ENCODE results near the gene P3H1.

The P3H1 gene

GRCh38 chr1:42767510-42768000 is 727 bp upstream of the P3H1 start:
- no peaks in the 10 kb centered on the region for H3K27me3 ChIP-seq (replicated peaks)
- H3K27ac ChIP-seq, result peak overlapping the region; percentile 58
- DNase-seq, result no peak
- in situ Hi-C loops (cut with HindIII; ENCODE audit: low pct_ligation_motif_present, low sequenced_read_pairs), result no loop called here
- peaks cover 2% of the 10 kb centered on the region for H3K36me3 ChIP-seq (replicated peaks)
- peak overlapping the region; percentile 95 for H3K4me3 ChIP-seq (ENCODE audit: low read depth, low read length)
- TF ChIP-seq CTCF (IDR thresholded peaks at IDR 0.05; ENCODE audit: low read depth, low read length, missing control alignments), result no peak

GRCh38 chr1:42765832-42766740 is 742 bp downstream of the P3H1 start:
- H3K4me3 ChIP-seq (ENCODE audit: low read depth, low read length), result peak overlapping the region; percentile 95
- H3K36me3 ChIP-seq (replicated peaks), result peaks cover 8% of the 10 kb centered on the region
- peak overlapping the region; percentile 44 for H3K27ac ChIP-seq
- H3K27me3 ChIP-seq (replicated peaks), result no peaks in the 10 kb centered on the region
- in situ Hi-C loops (cut with HindIII; ENCODE audit: low pct_ligation_motif_present, low sequenced_read_pairs), result no loop called here
- peak; percentile 71 for TF ChIP-seq CTCF (IDR thresholded peaks at IDR 0.05; ENCODE audit: low read depth, low read length, missing control alignments)
- peak; percentile 76 for DNase-seq

GRCh38 chr1:42765269-42765668 is 1.6 kb downstream of the P3H1 start:
- TF ChIP-seq CTCF (IDR thresholded peaks at IDR 0.05; ENCODE audit: low read depth, low read length, missing control alignments), result no peak
- H3K4me3 ChIP-seq (ENCODE audit: low read depth, low read length), result peak overlapping the region; percentile 95
- in situ Hi-C loops (cut with HindIII; ENCODE audit: low pct_ligation_motif_present, low sequenced_read_pairs), result no loop called here

GRCh38 chr1:42762269-42762668 is 4.6 kb downstream of the P3H1 start:
- in situ Hi-C loops (cut with HindIII; ENCODE audit: low pct_ligation_motif_present, low sequenced_read_pairs), result no loop called here
- H3K27ac ChIP-seq, result no peak overlapping the region
- H3K36me3 ChIP-seq (replicated peaks), result peaks cover 41% of the 10 kb centered on the region
- no peaks in the 10 kb centered on the region for H3K27me3 ChIP-seq (replicated peaks)
- H3K4me3 ChIP-seq (ENCODE audit: low read depth, low read length), result no peak overlapping the region
- no peak for TF ChIP-seq CTCF (IDR thresholded peaks at IDR 0.05; ENCODE audit: low read depth, low read length, missing control alignments)
- no peak for DNase-seq

More at GRCh38 chr1:42765269-42765668, 1.6 kb downstream of the P3H1 start:
- H3K27ac ChIP-seq, result peak overlapping the region; percentile 44
- peaks cover 13% of the 10 kb centered on the region for H3K36me3 ChIP-seq (replicated peaks)
- no peaks in the 10 kb centered on the region for H3K27me3 ChIP-seq (replicated peaks)
- DNase-seq, result no peak

- H3K36me3 ChIP-seq (replicated peaks), result peaks cover 48% of the 10 kb centered on the region
- no peak overlapping the region for H3K27ac ChIP-seq
- no peaks in the 10 kb centered on the region for H3K27me3 ChIP-seq (replicated peaks)
- no peak overlapping the region for H3K4me3 ChIP-seq (ENCODE audit: low read depth, low read length)
- in situ Hi-C loops (cut with HindIII; ENCODE audit: low pct_ligation_motif_present, low sequenced_read_pairs), result no loop called here
- no peak for TF ChIP-seq CTCF (IDR thresholded peaks at IDR 0.05; ENCODE audit: low read depth, low read length, missing control alignments)
- no peak for DNase-seq
Observed at GRCh38 chr1:42761567-42761966, 5.3 kb downstream of the P3H1 start.

All from brain microvascular endothelial cell (primary cell).